GM10847 (cell line): ENCODE results near the gene TMED6.

Experiments
- POLR2A ChIP-seq: IDR thresholded peaks from 2 replicates; pipeline ENCODE4 v1.6.1; 2011; ENCODE audit not compliant: insufficient read length; ENCODE audit errors: extremely low read depth

Gene TMED6

GRCh38 chr16:69351309-69352027 lies at the start of gene TMED6:
Gene TMED6 (minus strand): TSS chr16:69351786. CDS start chr16:69351753, 33 bp downstream.
- TF ChIP-seq POLR2A, result no peak

GRCh38 chr16:69399361-69399760 lies 47.8 kb upstream of the TMED6 start:
- no peak for TF ChIP-seq POLR2A

- TF ChIP-seq POLR2A, result no peak
Observed at GRCh38 chr16:69397821-69398521, 46.4 kb upstream of the TMED6 start.

- TF ChIP-seq POLR2A, result no peak
Observed at GRCh38 chr16:69396187-69397061, 44.8 kb upstream of the TMED6 start.

GRCh38 chr16:69395859-69396186 lies 44.2 kb upstream of the TMED6 start:
- TF ChIP-seq POLR2A, result no peak

GRCh38 chr16:69393898-69394849 lies 42.6 kb upstream of the TMED6 start:
- no peak for TF ChIP-seq POLR2A

GRCh38 chr16:69386596-69386995 lies 35.0 kb upstream of the TMED6 start:
- TF ChIP-seq POLR2A, result no peak

- TF ChIP-seq POLR2A, result no peak
Observed at GRCh38 chr16:69384974-69385373, 33.4 kb upstream of the TMED6 start.

GRCh38 chr16:69382421-69382820 lies 30.8 kb upstream of the TMED6 start:
- TF ChIP-seq POLR2A, result no peak

- TF ChIP-seq POLR2A, result no peak
Observed at GRCh38 chr16:69381231-69381630, 29.6 kb upstream of the TMED6 start.

GRCh38 chr16:69378760-69379159 lies 27.2 kb upstream of the TMED6 start:
- TF ChIP-seq POLR2A, result no peak

- TF ChIP-seq POLR2A, result no peak
Observed at GRCh38 chr16:69378036-69378435, 26.4 kb upstream of the TMED6 start.

GRCh38 chr16:69376393-69377059 lies 24.9 kb upstream of the TMED6 start:
- no peak for TF ChIP-seq POLR2A

GRCh38 chr16:69373019-69373418 lies 21.4 kb upstream of the TMED6 start:
- TF ChIP-seq POLR2A, result no peak

- TF ChIP-seq POLR2A, result no peak
Observed at GRCh38 chr16:69371564-69371963, 20.0 kb upstream of the TMED6 start.

- TF ChIP-seq POLR2A, result no peak
Observed at GRCh38 chr16:69368866-69369265, 17.3 kb upstream of the TMED6 start.
